ENCODE measurements around the gene DNAAF5.

The DNAAF5 gene

GRCh38 chr7:690478-691360, 35.8 kb upstream of the DNAAF5 start:
- peak overlapping the region in 5 of 11 experiments; percentile 47 to 65 (median 61); a peak in 11 of 22 replicates for H3K9ac ChIP-seq
- no peaks in the 10 kb centered on the region for H4K20me1 ChIP-seq
- no peak overlapping the region for H3K4me3 ChIP-seq
- no peaks in the 10 kb centered on the region for H3K27me3 ChIP-seq
- H3K27ac ChIP-seq = peak overlapping the region in 6 of 11 experiments; percentile 32 to 78 (median 71); a peak in 10 of 22 replicates
- peak overlapping the region in 9 of 11 experiments; percentile 37 to 85 (median 73); a peak in 17 of 22 replicates for H3K4me2 ChIP-seq
- H3K36me3 ChIP-seq = peaks cover 0 to 25% (median 11%) of the 10 kb centered on the region in 11 experiments; a peak in 11 of 22 replicates
- TF ChIP-seq Cebpa-rat (IDR thresholded peaks at IDR 0.05) = peak in 1 of 11 experiments; percentile 10; a peak in 1 of 22 replicates
- H3K4me1 ChIP-seq = peaks cover 0 to 26% (median 20%) of the 10 kb centered on the region in 10 experiments; a peak in 16 of 20 replicates
- H3K9me3 ChIP-seq (replicated peaks in 1 of 11) = peaks cover 40 to 64% (median 51%) of the 10 kb centered on the region in 11 experiments

- Histone ChIP-seq H3K4me2 (peak overlapping the region in 9 of 11 experiments; percentile 37 to 85 (median 73); a peak in 15 of 22 replicates), H3K27ac (peak overlapping the region in 5 of 11 experiments; percentile 12 to 78 (median 73); a peak in 6 of 22 replicates), H3K4me1 (peaks cover 0 to 31% (median 23%) of the 10 kb centered on the region in 10 experiments; a peak in 17 of 20 replicates), H3K36me3 (peaks cover 0 to 24% (median 7%) of the 10 kb centered on the region in 11 experiments; a peak in 10 of 22 replicates), H4K20me1 (no peaks in the 10 kb centered on the region), H3K9me3 (replicated peaks in 1 of 11) (peaks cover 32 to 56% (median 43%) of the 10 kb centered on the region in 11 experiments), H3K9ac (peak overlapping the region in 3 of 11 experiments; percentile 61 to 65 (median 62); a peak in 2 of 22 replicates), H3K4me3 (no peak overlapping the region), H3K27me3 (no peaks in the 10 kb centered on the region)
- no peak for TF ChIP-seq Cebpa-rat (IDR thresholded peaks at IDR 0.05)
Measured at GRCh38 chr7:691361-692045, 35.0 kb upstream of the DNAAF5 start.

- Histone ChIP-seq H3K4me2 (no peak overlapping the region), H3K4me1 (peaks cover 0 to 42% (median 35%) of the 10 kb centered on the region in 10 experiments; a peak in 17 of 20 replicates), H4K20me1 (no peaks in the 10 kb centered on the region), H3K4me3 (no peak overlapping the region), H3K36me3 (peaks cover 0 to 12% (median 0%) of the 10 kb centered on the region in 11 experiments; a peak in 9 of 22 replicates), H3K9ac (no peak overlapping the region), H3K27me3 (no peaks in the 10 kb centered on the region), H3K27ac (no peak overlapping the region; a peak in 1 of 22 replicates), H3K9me3 (replicated peaks in 1 of 11) (peaks cover 14 to 38% (median 26%) of the 10 kb centered on the region in 11 experiments)
- no peak for TF ChIP-seq Cebpa-rat (IDR thresholded peaks at IDR 0.05)
Measured at GRCh38 chr7:693280-693679, 33.2 kb upstream of the DNAAF5 start.

- Histone ChIP-seq H3K4me3 (no peak overlapping the region), H3K9ac (no peak overlapping the region; a peak in 1 of 22 replicates), H3K27ac (0 out of 22 replicates have a peak overlapping the region, but pooled peaks of 1 of the 11 experiments have one; percentile 4), H3K4me1 (peaks cover 16 to 46% (median 39%) of the 10 kb centered on the region in 10 experiments), H3K36me3 (peaks cover 0 to 4% (median 0%) of the 10 kb centered on the region in 11 experiments; a peak in 2 of 22 replicates), H3K27me3 (no peaks in the 10 kb centered on the region), H3K9me3 (replicated peaks in 1 of 11) (peaks cover 0 to 29% (median 6%) of the 10 kb centered on the region in 11 experiments; a peak in 12 of 22 replicates), H3K4me2 (peak overlapping the region in 8 of 11 experiments; percentile 12 to 51 (median 43); a peak in 11 of 22 replicates), H4K20me1 (no peaks in the 10 kb centered on the region)
- TF ChIP-seq Cebpa-rat (IDR thresholded peaks at IDR 0.05) = no peak
Measured at GRCh38 chr7:696426-696811, 30.1 kb upstream of the DNAAF5 start.

- peaks cover 0 to 35% (median 12%) of the 10 kb centered on the region in 11 experiments; a peak in 13 of 22 replicates for H3K9me3 ChIP-seq (replicated peaks in 1 of 11)
- H3K27ac ChIP-seq = 0 out of 22 replicates have a peak overlapping the region, but pooled peaks of 1 of the 11 experiments have one; percentile 4
- H3K27me3 ChIP-seq = no peaks in the 10 kb centered on the region
- TF ChIP-seq Cebpa-rat (IDR thresholded peaks at IDR 0.05) = no peak
- no peaks in the 10 kb centered on the region for H4K20me1 ChIP-seq
- H3K4me2 ChIP-seq = peak overlapping the region in 8 of 11 experiments; percentile 12 to 51 (median 43); a peak in 11 of 22 replicates
- H3K4me1 ChIP-seq = peaks cover 16 to 42% (median 35%) of the 10 kb centered on the region in 10 experiments
- no peak overlapping the region; a peak in 1 of 22 replicates for H3K9ac ChIP-seq
- peaks cover 0 to 4% (median 0%) of the 10 kb centered on the region in 11 experiments; a peak in 2 of 22 replicates for H3K36me3 ChIP-seq
- no peak overlapping the region for H3K4me3 ChIP-seq
Measured at GRCh38 chr7:696812-697551, 29.5 kb upstream of the DNAAF5 start.

GRCh38 chr7:698515-699475, 27.7 kb upstream of the DNAAF5 start:
- peaks cover 0 to 8% (median 0%) of the 10 kb centered on the region in 11 experiments; a peak in 7 of 22 replicates for H3K36me3 ChIP-seq
- peaks cover 16 to 42% (median 34%) of the 10 kb centered on the region in 10 experiments for H3K4me1 ChIP-seq
- peak overlapping the region in 10 of 11 experiments; percentile 17 to 76 (median 54); a peak in 16 of 22 replicates for H3K27ac ChIP-seq
- peak overlapping the region; percentile 63 to 92 (median 89) for H3K4me2 ChIP-seq
- no peak for TF ChIP-seq Cebpa-rat (IDR thresholded peaks at IDR 0.05)
- no peaks in the 10 kb centered on the region for H4K20me1 ChIP-seq
- peaks cover 15 to 45% (median 23%) of the 10 kb centered on the region in 11 experiments for H3K9me3 ChIP-seq (replicated peaks in 1 of 11)
- H3K27me3 ChIP-seq = no peaks in the 10 kb centered on the region
- H3K4me3 ChIP-seq = peak overlapping the region in 4 of 10 experiments; percentile 1 to 26 (median 10); a peak in 5 of 20 replicates
- H3K9ac ChIP-seq = peak overlapping the region in 7 of 11 experiments; percentile 2 to 63 (median 19); a peak in 6 of 22 replicates

Measured in BLaER1 treated with 17β-estradiol and CSF1 and Interleukin-3, amounts not matched to agents 10 nM and 100 nM (cell line).